ENCODE results near the gene ACBD6. TPM values are rescaled to one million over a fixed set of nuclear protein-coding genes. Genes with fewer than 3 reads are reported as not detected.

Gene ACBD6
- total and polyA plus RNA-seq, 2 of the 4 experiments (the other 2 are of a cell fraction): 52.5 to 59.1 TPM

DNA sequence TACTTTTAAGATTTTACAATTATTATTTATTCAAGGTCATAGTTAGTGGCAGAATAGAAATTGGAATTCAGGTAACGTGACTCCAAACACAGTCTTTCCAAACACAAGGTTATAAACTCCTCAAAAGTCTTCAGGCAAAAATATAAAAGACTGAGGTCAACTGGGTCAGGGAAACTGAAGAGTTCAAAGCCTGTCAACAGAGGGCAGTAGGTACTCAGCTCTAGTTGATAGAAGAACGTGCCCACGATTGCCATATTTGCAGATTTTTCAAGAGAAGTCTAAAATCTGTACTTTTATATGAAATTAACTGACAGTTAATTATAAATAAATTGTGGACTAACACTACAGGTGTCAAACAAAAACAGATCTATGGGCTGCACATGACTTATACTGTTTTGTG lies 137.3 kb downstream of the ACBD6 start:
- no peak for DNase-seq
- no CpG with 5 or more reads among the region's 3 CpGs for WGBS, 2 experiments (ENCODE audit: extremely low coverage in 2 of 2, insufficient read length in 1 of 2)
- no peaks in the 10 kb centered on the region for H3K27me3 ChIP-seq (ENCODE audit: control insufficient read depth, insufficient read depth, low read length)
- dilution Hi-C loops (cut with HindIII; ENCODE audit: low sequenced_read_pairs, unreplicated experiment) (no loop called here), in situ Hi-C loops (cut with MboI; ENCODE audit: low sequenced_read_pairs) (no loop called here), intact Hi-C loops (cut with micrococcal nuclease) (no loop called here)
- H3K23ac ChIP-seq (ENCODE audit: low read depth, low read length): no peak overlapping the region
- H4K5ac ChIP-seq (ENCODE audit: low read depth, low read length): no peak overlapping the region
- H2BK15ac ChIP-seq (ENCODE audit: low read depth, low read length): no peak overlapping the region
- H2BK120ac ChIP-seq (ENCODE audit: low read depth, low read length): no peak overlapping the region
- no peak overlapping the region for H3K4ac ChIP-seq (ENCODE audit: low read depth, low read length)
- H2BK5ac ChIP-seq (ENCODE audit: low read depth, low read length, poor library complexity, severe bottlenecking): no peak overlapping the region
- no peak overlapping the region for H3K18ac ChIP-seq (ENCODE audit: low read depth, low read length)
- H4K91ac ChIP-seq (ENCODE audit: insufficient read depth, low read depth, low read length): no peak overlapping the region
- no peak overlapping the region for H2AK9ac ChIP-seq (replicated peaks; ENCODE audit: low read depth, low read length, poor library complexity)
- H3K14ac ChIP-seq (replicated peaks; ENCODE audit: low read depth, low read length): no peak overlapping the region
- no peak overlapping the region for H2AK5ac ChIP-seq (ENCODE audit: low read depth, low read length)
- H3K36me3 ChIP-seq (ENCODE audit: control insufficient read depth, insufficient read depth, low read length): no peaks in the 10 kb centered on the region
- H2BK20ac ChIP-seq (ENCODE audit: low read depth, low read length): no peak overlapping the region
- no peak overlapping the region for H3K56ac ChIP-seq (ENCODE audit: extremely low read depth, insufficient read depth, low read length)
- BruUV-seq (replicated peaks): no TSS peak
- TF ChIP-seq, protein P1, sequence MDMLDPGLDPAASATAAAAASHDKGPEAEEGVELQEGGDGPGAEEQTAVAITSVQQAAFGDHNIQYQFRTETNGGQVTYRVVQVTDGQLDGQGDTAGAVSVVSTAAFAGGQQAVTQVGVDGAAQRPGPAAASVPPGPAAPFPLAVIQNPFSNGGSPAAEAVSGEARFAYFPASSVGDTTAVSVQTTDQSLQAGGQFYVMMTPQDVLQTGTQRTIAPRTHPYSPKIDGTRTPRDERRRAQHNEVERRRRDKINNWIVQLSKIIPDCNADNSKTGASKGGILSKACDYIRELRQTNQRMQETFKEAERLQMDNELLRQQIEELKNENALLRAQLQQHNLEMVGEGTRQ (IDR thresholded peaks at IDR 0.05; ENCODE audit: low read depth, low read length): no peak
- TF ChIP-seq POLR2A (IDR thresholded peaks at IDR 0.05; ENCODE audit: low read depth, low read length): no peak
- no peak for TF ChIP-seq NFE2L2 (IDR thresholded peaks at IDR 0.05; ENCODE audit: low read depth, low read length)
- no peak for TF ChIP-seq MXI1 (IDR thresholded peaks at IDR 0.05; ENCODE audit: borderline replicate concordance, low read depth, low read length)
- TF ChIP-seq RFX5 (IDR thresholded peaks at IDR 0.05; ENCODE audit: low read depth, low read length): no peak
- TF ChIP-seq CHD1 (IDR thresholded peaks at IDR 0.05; ENCODE audit: low read depth, low read length): no peak
- TF ChIP-seq RAD21 (IDR thresholded peaks at IDR 0.05; ENCODE audit: low read length): no peak
- no peak for TF ChIP-seq SMC3 (IDR thresholded peaks at IDR 0.05; ENCODE audit: low read depth, low read length)
- TF ChIP-seq, protein P2, sequence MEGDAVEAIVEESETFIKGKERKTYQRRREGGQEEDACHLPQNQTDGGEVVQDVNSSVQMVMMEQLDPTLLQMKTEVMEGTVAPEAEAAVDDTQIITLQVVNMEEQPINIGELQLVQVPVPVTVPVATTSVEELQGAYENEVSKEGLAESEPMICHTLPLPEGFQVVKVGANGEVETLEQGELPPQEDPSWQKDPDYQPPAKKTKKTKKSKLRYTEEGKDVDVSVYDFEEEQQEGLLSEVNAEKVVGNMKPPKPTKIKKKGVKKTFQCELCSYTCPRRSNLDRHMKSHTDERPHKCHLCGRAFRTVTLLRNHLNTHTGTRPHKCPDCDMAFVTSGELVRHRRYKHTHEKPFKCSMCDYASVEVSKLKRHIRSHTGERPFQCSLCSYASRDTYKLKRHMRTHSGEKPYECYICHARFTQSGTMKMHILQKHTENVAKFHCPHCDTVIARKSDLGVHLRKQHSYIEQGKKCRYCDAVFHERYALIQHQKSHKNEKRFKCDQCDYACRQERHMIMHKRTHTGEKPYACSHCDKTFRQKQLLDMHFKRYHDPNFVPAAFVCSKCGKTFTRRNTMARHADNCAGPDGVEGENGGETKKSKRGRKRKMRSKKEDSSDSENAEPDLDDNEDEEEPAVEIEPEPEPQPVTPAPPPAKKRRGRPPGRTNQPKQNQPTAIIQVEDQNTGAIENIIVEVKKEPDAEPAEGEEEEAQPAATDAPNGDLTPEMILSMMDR (conservative IDR thresholded peaks at IDR 0.05; ENCODE audit: low read depth, low read length): no peak
- TF ChIP-seq, protein P3, sequence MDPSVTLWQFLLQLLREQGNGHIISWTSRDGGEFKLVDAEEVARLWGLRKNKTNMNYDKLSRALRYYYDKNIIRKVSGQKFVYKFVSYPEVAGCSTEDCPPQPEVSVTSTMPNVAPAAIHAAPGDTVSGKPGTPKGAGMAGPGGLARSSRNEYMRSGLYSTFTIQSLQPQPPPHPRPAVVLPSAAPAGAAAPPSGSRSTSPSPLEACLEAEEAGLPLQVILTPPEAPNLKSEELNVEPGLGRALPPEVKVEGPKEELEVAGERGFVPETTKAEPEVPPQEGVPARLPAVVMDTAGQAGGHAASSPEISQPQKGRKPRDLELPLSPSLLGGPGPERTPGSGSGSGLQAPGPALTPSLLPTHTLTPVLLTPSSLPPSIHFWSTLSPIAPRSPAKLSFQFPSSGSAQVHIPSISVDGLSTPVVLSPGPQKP (IDR thresholded peaks at IDR 0.05; ENCODE audit: borderline replicate concordance, low read depth, low read length): no peak
- no peak for TF ChIP-seq MAFK (IDR thresholded peaks at IDR 0.05; ENCODE audit: low read depth, low read length)
- TF ChIP-seq BHLHE40 (IDR thresholded peaks at IDR 0.05; ENCODE audit: low read depth, low read length): no peak
- no peak for TF ChIP-seq MAZ (IDR thresholded peaks at IDR 0.05; ENCODE audit: borderline replicate concordance, low read depth, low read length)
- TF ChIP-seq FOS (IDR thresholded peaks at IDR 0.05; ENCODE audit: low read depth, low read length): no peak
- TF ChIP-seq CEBPB (IDR thresholded peaks at IDR 0.05; ENCODE audit: low read depth, low read length): no peak
- TF ChIP-seq RCOR1 (IDR thresholded peaks at IDR 0.05; ENCODE audit: insufficient replicate concordance, low read length): no peak
- H4K20me1 ChIP-seq (ENCODE audit: insufficient read depth, low read length): peaks cover 6% of the 10 kb centered on the region; the same call in 1 of the 2 replicates
- no peaks in the 10 kb centered on the region for H3K9me3 ChIP-seq (ENCODE audit: control insufficient read depth, insufficient read depth, low read length)
- no peak overlapping the region for H3K9ac ChIP-seq (ENCODE audit: low read depth, low read length)
- H3K4me1 ChIP-seq (ENCODE audit: control insufficient read depth, insufficient read depth, low read length): peaks cover 6% of the 10 kb centered on the region; the same call in 1 of the 2 replicates
- CTCF ChIA-PET: no interaction called here
- POLR2A ChIA-PET (ENCODE audit: unreplicated experiment): no interaction called here
- H3K27ac ChIP-seq (ENCODE audit: insufficient read depth, low read length): no peak overlapping the region
- H3K79me1 ChIP-seq (ENCODE audit: low read depth in 1 of 2, low read length in 2 of 2): peaks cover 7 to 30% of the 10 kb centered on the region in 2 experiments
- no peak overlapping the region for H4K8ac ChIP-seq (ENCODE audit: low read depth in 2 of 2, low read length in 2 of 2)
- ATAC-seq (ENCODE audit: low read depth): no peak
- no peak overlapping the region for H3K4me2 ChIP-seq (ENCODE audit: low read depth, low read length)
- no peak overlapping the region for H3K4me3 ChIP-seq (ENCODE audit: insufficient read depth, low read depth, low read length)
- H3K9me1 ChIP-seq (ENCODE audit: insufficient read depth, low read length): peaks cover 7% of the 10 kb centered on the region
- H2AFZ ChIP-seq (replicated peaks; ENCODE audit: low read length, poor library complexity): no peak overlapping the region
